GM18511 (cell line): Measurements from ENCODE around the gene FBXW8.
A peak's percentile ranks its signal among the peaks of the same experiment; 100 is the strongest.
"Not testable (repeated sequence)": the region's sequence is repeated elsewhere in the genome, so short reads cannot be mapped to it uniquely, and the experiment has no call there.

Experiments
- ATAC-seq: cut with Tn5 transposase; IDR thresholded peaks from one replicate; pipeline ENCODE4 v1.9.1; 2021; ENCODE audit warnings: mild to moderate bottlenecking, moderate library complexity; ENCODE audit not compliant: unreplicated experiment

FBXW8 gene

GRCh38 chr12:117049295-117049694 lies 138.5 kb downstream of the FBXW8 start:
- no peak for ATAC-seq

GRCh38 chr12:117050060-117050459 lies 139.3 kb downstream of the FBXW8 start:
- no peak for ATAC-seq

GRCh38 chr12:117051380-117051779 lies 140.6 kb downstream of the FBXW8 start:
- ATAC-seq: no peak

GRCh38 chr12:117052386-117053049 lies 141.8 kb downstream of the FBXW8 start:
- peak; percentile 85 for ATAC-seq

GRCh38 chr12:117053050-117053400 lies 142.3 kb downstream of the FBXW8 start:
- peak; percentile 20 for ATAC-seq

GRCh38 chr12:117053597-117054201 lies 142.9 kb downstream of the FBXW8 start:
- ATAC-seq: no peak

- ATAC-seq: no peak
Observed at GRCh38 chr12:117054279-117054678, 143.5 kb downstream of the FBXW8 start.

GRCh38 chr12:117057626-117058025 lies 146.9 kb downstream of the FBXW8 start:
- not testable (repeated sequence) for ATAC-seq

GRCh38 chr12:117058442-117059072 lies 147.8 kb downstream of the FBXW8 start:
- no peak for ATAC-seq

GRCh38 chr12:117059156-117059555 lies 148.4 kb downstream of the FBXW8 start:
- no peak for ATAC-seq

GRCh38 chr12:117060246-117060928 lies 149.6 kb downstream of the FBXW8 start:
- ATAC-seq: no peak

- ATAC-seq: no peak
Observed at GRCh38 chr12:117060929-117061305, 150.2 kb downstream of the FBXW8 start.

- ATAC-seq: no peak
Observed at GRCh38 chr12:117061555-117062079, 150.9 kb downstream of the FBXW8 start.

- peak; percentile 76 for ATAC-seq
Observed at GRCh38 chr12:117063162-117063911, 152.6 kb downstream of the FBXW8 start.

- no peak for ATAC-seq
Observed at GRCh38 chr12:117064049-117064448, 153.3 kb downstream of the FBXW8 start.

- ATAC-seq: no peak
Observed at GRCh38 chr12:117064596-117064995, 153.8 kb downstream of the FBXW8 start.

- no peak for ATAC-seq
Observed at GRCh38 chr12:117067016-117067415, 156.3 kb downstream of the FBXW8 start.

GRCh38 chr12:117067638-117068037 lies 156.9 kb downstream of the FBXW8 start:
- ATAC-seq: no peak

- no peak for ATAC-seq
Observed at GRCh38 chr12:117068492-117068891, 157.7 kb downstream of the FBXW8 start.

GRCh38 chr12:117069101-117069797 lies 158.5 kb downstream of the FBXW8 start:
- no peak for ATAC-seq
